GM18517 (cell line): ENCODE results near the gene FBN1.
A peak's percentile ranks its signal among the peaks of the same experiment; 100 is the strongest.

Source experiments
- ATAC-seq: cut with Tn5 transposase; IDR thresholded peaks from one replicate; pipeline ENCODE4 v1.9.1; 2021; ENCODE audit warnings: mild to moderate bottlenecking, moderate library complexity; ENCODE audit not compliant: unreplicated experiment

FBN1 gene

DNA sequence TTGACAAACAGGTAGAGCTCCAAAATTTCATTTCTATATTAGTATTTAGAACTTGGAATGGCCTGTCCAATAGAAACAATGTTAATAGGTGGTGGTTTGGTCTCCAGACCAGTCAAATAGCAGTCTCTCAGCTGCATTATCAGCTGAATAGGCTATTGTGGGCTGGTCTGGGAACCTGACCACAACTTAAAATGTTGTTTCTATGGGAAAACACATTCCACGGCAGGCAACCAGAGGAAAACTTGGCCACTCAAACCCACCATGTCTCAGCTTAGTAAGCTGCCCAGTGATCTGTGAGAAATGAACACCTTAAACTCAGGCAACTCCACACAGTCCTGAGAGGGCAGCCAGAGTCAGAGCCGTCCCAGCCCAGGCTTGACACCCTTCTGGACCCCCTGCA is 20.4 kb downstream of the FBN1 start:
- no peak for ATAC-seq

DNA sequence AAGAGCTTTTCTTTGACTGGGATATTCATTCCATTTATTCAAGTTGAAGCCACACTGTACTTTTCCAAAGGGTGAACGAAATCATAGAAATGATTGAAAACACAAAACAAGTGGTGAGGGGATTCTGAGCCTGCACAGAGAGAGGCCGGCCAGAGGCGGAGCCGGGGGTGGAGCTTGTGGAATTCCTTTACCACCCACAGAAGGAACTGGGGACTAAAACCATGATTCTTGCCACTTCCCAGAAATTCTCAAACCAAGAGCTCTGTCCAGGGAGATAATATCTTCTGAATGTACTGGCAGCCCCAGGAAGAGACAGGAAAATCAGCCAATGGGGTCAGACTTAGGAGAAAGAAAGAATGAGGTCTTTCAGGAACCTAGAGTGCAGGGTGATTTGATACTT is 20.8 kb downstream of the FBN1 start:
- no peak for ATAC-seq

DNA sequence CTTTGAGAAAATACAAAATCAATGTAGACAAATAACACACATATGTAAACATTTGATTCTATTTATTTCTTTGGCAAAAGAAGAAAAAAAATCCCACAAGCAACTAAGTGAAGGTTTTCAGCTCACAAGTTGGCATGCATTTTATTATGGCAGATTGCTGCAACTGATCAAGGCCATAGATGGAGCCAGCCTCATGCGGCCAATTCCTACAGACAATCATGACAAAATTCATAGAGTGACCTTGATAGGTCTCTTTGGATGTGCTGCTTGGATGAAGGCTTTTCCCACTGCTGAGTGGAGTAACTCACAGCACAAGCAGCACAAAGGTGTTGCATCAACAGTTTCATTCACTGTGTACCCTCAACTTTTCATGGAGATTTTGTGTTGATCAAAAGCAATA is 22.1 kb downstream of the FBN1 start:
- no peak for ATAC-seq

DNA sequence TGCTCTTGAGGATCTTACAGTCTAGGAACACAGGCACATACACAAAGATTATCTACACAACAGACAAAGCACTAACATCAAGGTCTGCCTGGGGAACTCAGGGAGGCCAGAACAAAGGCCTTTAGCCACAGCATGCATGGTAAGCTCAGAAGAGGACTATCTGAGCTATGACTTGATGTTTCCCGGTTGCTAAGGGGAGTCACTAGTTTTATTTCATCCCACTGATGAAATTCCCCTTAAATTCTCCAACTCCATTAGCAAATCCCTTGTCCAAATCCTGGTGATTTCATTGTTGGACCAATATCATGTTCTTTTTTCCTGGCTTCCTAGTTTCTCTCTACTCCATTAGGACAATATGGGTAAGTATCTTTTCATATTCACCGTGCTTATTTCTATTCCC is 23.3 kb downstream of the FBN1 start:
- no peak for ATAC-seq

GRCh38 chr15:48619446-48619845 is 26.1 kb downstream of the FBN1 start:
- no peak for ATAC-seq

DNA sequence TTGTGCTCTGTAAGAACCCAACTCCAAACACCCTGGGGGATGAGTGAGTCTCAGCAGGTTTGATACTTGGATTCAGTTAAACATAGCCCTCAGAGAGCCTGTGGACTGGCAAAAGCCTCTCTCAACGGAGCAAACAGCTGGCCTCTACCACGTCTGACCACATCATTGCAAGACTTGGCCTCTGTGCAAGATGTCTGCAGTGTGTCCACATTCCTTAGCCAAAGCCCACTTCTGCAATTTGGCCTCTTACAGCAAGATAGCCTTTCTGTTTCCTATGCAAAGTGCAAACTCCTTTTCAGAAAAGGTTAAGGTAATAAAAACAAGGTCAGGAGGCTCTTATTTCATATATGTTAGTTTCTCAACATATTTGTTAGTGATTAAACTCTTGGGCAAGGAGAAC is 27.9 kb downstream of the FBN1 start:
- ATAC-seq: no peak

DNA sequence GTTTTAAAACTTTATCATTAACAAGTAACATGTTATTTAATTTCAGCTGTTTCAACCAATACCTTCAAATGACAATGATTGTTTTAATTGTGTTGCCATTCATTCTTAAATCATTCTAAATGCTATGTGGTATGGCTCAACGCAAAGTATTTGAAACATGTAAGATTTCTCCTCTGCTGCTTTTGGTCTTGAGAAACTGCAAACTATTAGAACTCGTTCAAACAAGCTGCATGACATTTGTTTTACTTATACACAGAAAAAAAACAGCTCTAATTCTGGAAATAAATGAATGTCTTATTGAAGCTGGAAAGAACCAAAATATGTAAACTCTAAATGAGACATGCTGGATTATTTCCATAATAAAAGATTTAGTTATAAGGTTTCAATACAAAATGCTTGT is 29.3 kb downstream of the FBN1 start:
- no peak for ATAC-seq

- ATAC-seq: no peak
Measured at GRCh38 chr15:48614051-48614450, 31.5 kb downstream of the FBN1 start.

- no peak for ATAC-seq
Measured at GRCh38 chr15:48609486-48609885, 36.0 kb downstream of the FBN1 start.

DNA sequence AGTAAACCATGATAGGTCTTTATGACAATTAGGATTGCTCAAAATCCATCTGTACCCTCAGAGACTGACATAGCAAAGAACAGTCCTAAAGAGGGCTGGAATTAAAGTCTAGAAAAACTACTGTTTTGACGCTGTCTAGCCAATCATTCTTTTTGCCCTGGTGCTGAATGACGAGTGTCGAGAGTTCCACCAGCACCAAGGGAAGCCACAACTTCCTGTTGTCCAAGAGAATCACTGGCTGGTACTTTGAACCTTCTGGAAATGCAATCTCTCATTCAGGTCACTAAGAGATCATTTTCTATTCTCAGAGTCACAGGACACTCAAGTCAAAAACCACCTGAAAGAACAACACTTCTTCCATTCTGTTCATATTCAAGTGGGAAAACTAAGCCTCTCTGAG is 37.7 kb downstream of the FBN1 start:
- ATAC-seq: no peak

- no peak for ATAC-seq
Measured at GRCh38 chr15:48604567-48604966, 40.9 kb downstream of the FBN1 start.

DNA sequence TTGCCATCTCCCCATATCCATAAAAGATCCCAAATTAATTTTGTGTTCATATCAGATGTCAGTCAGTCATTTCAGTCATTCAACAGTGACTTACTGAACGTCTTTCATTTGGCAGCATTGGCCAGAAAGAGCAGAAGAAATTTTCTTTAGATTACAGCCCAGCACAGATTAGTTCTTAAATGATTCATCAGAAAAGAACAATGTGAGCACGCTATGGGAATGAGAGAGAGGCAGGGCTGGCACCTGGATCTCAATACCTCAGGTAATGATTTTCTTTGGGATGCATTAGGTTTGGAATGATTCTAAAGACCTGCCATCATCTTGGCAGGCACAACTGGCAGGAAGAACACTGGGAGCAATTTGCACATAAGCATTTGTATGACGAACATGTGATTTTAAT is 41.6 kb downstream of the FBN1 start:
- no peak for ATAC-seq

- no peak for ATAC-seq
Measured at GRCh38 chr15:48603123-48603500, 42.4 kb downstream of the FBN1 start.

DNA sequence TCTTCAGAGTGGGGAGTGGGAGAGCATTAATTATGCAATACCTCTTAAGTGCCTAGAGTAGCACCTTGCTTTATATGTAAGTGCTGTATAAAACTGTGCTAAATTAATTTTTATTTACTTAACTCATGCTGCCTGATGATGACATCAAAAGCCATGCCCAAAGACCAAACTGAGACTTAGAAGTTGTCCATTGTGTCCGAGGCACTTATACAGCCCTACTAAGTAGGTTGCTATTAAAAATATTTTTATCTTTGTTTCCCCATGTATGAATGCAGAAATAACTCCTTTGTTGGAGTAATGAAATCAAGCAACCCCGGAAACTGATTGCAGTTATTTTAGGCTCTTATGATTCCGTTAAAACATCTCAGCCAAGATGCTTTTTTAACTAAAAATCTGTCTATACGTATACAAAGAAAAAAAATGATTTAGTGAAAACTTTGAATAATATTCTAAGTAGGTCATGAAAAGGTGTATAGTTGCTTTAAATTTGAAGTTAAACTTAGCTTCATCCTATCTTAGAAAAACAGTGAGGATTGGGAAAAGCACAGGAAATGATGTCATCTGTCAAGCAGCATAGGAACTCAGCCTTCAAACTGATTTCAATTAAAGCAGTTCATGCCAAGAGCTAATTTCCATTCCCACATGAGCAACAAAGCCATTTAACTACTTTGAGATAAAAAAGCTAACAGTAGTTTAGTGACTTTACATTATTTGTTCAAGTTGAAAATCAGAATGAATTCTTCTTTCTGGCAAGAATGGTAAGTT is 43.0 kb downstream of the FBN1 start:
- ATAC-seq: no peak

- no peak for ATAC-seq
Measured at GRCh38 chr15:48601095-48601494, 44.4 kb downstream of the FBN1 start.

GRCh38 chr15:48596841-48597240 is 48.7 kb downstream of the FBN1 start:
- peak; percentile 29 for ATAC-seq

DNA sequence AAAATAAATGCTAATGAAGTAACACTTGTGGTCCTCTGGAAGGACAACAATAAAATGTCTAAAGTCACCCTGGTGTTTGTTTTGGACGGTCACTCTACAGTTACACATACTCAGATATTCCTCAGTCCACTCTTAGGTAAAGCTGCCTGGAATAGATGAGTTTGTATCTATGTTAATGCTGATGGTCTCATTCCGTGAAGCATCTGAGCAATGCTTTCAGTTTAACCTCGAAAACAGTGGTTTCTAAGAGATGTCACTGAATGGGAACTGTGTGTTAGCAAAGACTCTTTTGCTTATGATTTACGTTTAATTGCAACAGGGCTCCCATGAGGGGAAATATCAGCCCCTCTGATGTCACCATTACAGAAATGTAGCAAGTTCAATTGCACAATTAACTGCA is 49.1 kb downstream of the FBN1 start:
- peak; percentile 47 for ATAC-seq

DNA sequence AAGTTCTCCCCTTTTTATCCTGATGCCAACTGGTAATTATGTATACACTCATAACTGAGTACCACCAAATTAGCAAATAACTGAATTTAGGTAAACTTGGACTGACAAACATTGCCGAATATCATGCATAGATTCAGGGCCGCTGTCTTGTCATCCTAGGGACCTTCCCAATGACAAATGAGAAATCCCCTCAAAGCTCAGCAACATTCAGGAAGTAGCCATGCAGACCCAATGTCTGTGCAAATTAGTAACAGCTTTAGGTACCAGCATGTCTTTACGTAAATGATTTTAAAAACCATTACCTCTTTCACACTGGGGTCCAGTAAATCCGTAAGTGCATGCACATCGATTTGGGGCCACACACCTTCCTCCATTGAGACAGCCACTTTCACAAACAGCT is 49.5 kb downstream of the FBN1 start:
- ATAC-seq: peak; percentile 51

DNA sequence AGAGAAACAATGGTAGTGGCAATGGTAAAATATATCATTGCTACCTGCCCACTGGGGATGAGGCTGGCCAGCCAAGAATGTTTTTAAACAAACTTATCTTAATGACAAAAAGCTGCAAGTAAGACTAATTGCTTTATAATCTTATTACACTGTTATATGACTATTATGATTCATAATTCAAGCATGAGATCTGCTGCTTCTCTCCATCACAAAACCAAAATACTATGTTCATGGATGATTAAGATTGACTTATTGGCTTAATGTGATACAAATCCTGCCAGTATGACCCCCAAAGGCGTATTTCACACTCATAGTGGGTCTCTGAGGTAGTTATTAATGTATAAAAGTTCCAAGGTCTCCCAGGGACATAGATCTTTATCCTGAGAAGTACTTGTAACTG is 52.6 kb downstream of the FBN1 start:
- no peak for ATAC-seq

DNA sequence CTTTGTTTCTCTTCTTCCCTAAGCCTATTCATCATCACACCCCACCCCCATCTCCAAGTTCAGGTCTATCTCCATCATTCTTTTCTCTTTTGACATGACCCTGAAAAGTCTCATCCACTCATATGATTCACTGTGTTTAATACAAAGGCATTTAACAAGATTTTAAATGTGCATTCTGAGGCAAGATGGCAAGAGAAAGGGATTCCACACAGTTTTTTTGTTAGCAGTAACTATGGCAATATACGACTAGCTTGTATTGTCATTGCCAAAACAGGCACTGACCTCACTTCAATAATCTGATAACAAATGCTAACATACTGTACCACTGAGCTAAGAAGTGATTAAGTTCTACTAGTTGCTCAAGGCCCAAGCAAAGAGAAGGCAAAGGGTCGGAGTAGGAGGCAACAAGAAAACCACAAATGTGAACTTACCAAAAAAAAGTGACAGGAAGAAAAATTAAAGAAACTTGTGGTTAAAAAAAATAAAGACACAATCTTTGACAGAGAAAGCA is 53.2 kb downstream of the FBN1 start:
- ATAC-seq: no peak

- no peak for ATAC-seq
Measured at GRCh38 chr15:48590723-48591122, 54.8 kb downstream of the FBN1 start.

DNA sequence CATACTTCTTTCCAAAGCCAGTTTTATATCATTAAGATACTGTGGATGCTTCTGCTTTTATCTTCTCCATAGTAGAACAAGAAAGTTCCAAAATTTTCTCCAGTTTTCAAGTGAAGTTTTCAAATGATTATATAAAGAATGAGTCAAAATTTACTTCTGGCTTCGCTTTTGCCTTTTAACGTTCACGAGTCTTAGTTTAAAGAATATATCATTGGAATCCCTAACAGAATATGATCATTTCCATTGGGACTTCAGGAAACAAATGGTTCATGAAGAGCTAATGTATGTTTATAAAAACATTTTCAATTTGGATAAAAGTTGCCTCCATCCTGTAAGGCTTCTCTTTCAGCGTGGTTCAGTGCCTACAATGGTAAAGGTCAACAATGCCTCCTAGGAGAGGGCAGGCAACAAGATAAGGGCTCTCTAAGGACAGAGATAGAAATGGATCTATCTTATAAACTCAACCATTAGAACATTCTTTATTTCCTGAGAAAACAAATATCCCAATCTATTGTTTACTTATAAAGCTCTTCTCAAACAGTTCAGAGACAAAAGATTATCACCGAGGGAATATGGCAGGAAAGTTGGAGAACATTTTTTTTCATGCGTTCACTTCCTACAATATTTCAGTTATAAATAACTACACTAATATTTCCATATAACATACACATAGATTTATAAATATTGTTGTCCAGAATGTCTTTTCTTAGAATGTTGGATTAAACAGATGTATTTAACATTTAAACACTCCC is 60.5 kb downstream of the FBN1 start:
- ATAC-seq: no peak
